Loucy (cell line): Measurements from ENCODE around the gene GPATCH2.
"Not testable (repeated sequence)": the region's sequence is repeated elsewhere in the genome, so short reads cannot be mapped to it uniquely, and the experiment has no call there.

Source experiments
- H2AFZ ChIP-seq: fragments of 200-600 bp; sonication (generic); 2 replicates; pipeline ENCODE4 v1.6.0; 2016; ENCODE audit warnings: antibody characterized with exemption, mild to moderate bottlenecking, low read length, moderate library complexity
- H3F3A ChIP-seq: fragments of 200-600 bp; 2 replicates; pipeline ENCODE4 v1.6.0; 2016; ENCODE audit warnings: antibody characterized with exemption, low read depth, mild to moderate bottlenecking
- H3K27me3 ChIP-seq: fragments of 200-600 bp; sonication (generic); 2 replicates; pipeline ENCODE4 v1.6.1; 2014; ENCODE audit warnings: low read length, mild to moderate bottlenecking; ENCODE audit not compliant: insufficient read depth, poor library complexity, severe bottlenecking
- H3K36me3 ChIP-seq: fragments of 200-600 bp; sonication (generic); 2 replicates; pipeline ENCODE4 v1.6.1; 2016; ENCODE audit warnings: low read length; ENCODE audit not compliant: insufficient read depth
- H3K4me1 ChIP-seq: fragments of 200-600 bp; sonication (generic); 2 replicates; pipeline ENCODE4 v1.5.1; 2014; ENCODE audit warnings: low read length, mild to moderate bottlenecking; ENCODE audit not compliant: insufficient read depth, poor library complexity, severe bottlenecking
- H3K4me2 ChIP-seq: fragments of 200-600 bp; sonication (generic); 2 replicates; pipeline ENCODE4 v1.6.0; 2014; ENCODE audit warnings: antibody characterized with exemption, low read length, low read depth, mild to moderate bottlenecking; ENCODE audit not compliant: poor library complexity, severe bottlenecking
- H3K4me3 ChIP-seq: fragments of 200-600 bp; sonication (generic); 2 replicates; pipeline ENCODE4 v1.5.1; 2014; ENCODE audit warnings: low read length, mild to moderate bottlenecking, mixed read lengths; ENCODE audit not compliant: poor library complexity, severe bottlenecking
- H3K79me2 ChIP-seq: fragments of 200-600 bp; sonication (generic); 2 replicates; pipeline ENCODE4 v1.6.1; 2014; ENCODE audit warnings: low read length; ENCODE audit not compliant: insufficient read depth
- H3K9ac ChIP-seq: fragments of 200-600 bp; sonication (generic); 2 replicates; pipeline ENCODE4 v1.6.0; 2014; ENCODE audit warnings: mild to moderate bottlenecking, low read depth, low read length, moderate library complexity; ENCODE audit not compliant: poor library complexity, severe bottlenecking
- H3K9me2 ChIP-seq: fragments of 200-600 bp; sonication (generic); replicated peaks from 2 replicates; pipeline ENCODE4 v1.6.1; 2016; ENCODE audit warnings: low read depth, low read length, mixed read lengths
- H3K9me3 ChIP-seq: fragments of 200-600 bp; sonication (generic); 2 replicates; pipeline ENCODE4 v1.6.1; 2014; ENCODE audit warnings: mild to moderate bottlenecking, antibody characterized with exemption, low read length, low read depth; ENCODE audit not compliant: insufficient read depth
- H4K20me1 ChIP-seq: fragments of 200-600 bp; sonication (generic); 2 replicates; pipeline ENCODE4 v1.6.0; 2014; ENCODE audit warnings: antibody characterized with exemption, low read length, mild to moderate bottlenecking; ENCODE audit not compliant: insufficient read depth, poor library complexity, severe bottlenecking
- CTCF ChIP-seq: fragments of 200-600 bp; sonication (generic); conservative IDR thresholded peaks from 2 replicates; pipeline ENCODE4 v1.5.1; 2014; ENCODE audit warnings: mild to moderate bottlenecking, antibody characterized with exemption, low read length
- EZH2phosphoT487 ChIP-seq: fragments of 200-600 bp; IDR thresholded peaks from 2 replicates; pipeline ENCODE4 v1.6.1; 2018; ENCODE audit warnings: antibody characterized with exemption, mild to moderate bottlenecking, moderate library complexity, borderline replicate concordance

The GPATCH2 gene

DNA sequence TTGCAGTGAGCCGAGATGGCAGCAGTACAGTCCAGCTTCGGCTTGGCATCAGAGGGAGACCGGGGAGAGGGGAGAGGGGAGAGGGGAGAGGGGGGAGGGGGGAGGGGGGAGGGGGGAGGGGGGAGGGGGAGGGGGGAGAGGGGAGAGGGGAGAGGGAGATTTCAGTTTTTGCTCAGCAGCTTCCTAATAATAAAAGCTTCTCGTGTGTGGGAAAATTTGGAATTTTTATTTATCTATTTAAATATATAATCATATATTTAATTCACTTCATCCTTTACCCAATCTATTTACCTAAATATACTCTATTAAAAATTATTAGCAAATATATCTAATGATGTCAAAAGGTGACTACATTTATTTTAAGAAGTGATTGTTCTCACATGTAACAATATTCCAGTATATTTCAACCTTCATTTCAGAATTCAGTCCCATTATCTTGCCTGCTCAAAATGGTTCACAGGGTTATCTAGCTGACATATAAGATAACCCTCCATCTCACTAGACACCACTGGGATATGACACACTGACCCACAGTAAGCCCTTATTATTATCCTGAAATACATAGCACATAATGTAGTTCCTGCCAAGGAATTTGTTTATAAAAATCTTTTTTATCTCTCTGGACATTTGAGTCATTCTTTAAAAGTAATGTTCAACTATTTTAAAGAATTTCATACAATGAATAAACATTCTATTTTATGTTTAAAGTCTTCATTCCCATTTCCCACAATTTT, 105.9 kb downstream of the GPATCH2 start:
- H3K4me3 ChIP-seq, result no peak overlapping the region
- no peak overlapping the region for H3K9ac ChIP-seq
- no peaks in the 10 kb centered on the region for H3K27me3 ChIP-seq
- no peaks in the 10 kb centered on the region for H3K79me2 ChIP-seq
- no peaks in the 10 kb centered on the region for H3F3A ChIP-seq
- H3K9me2 ChIP-seq, result no peaks in the 10 kb centered on the region
- TF ChIP-seq CTCF, result no peak
- no peak for TF ChIP-seq EZH2phosphoT487
- no peaks in the 10 kb centered on the region for H3K36me3 ChIP-seq
- no peaks in the 10 kb centered on the region for H3K9me3 ChIP-seq
- H4K20me1 ChIP-seq, result no peaks in the 10 kb centered on the region
- H2AFZ ChIP-seq, result no peak overlapping the region
- no peaks in the 10 kb centered on the region for H3K4me1 ChIP-seq
- no peak overlapping the region for H3K4me2 ChIP-seq

GRCh38 chr1:217523921-217524320, 107.0 kb downstream of the GPATCH2 start:
- not testable (repeated sequence) for H2AFZ ChIP-seq, H3F3A ChIP-seq, H4K20me1 ChIP-seq, H3K9me3 ChIP-seq, H3K9ac ChIP-seq, H3K4me1 ChIP-seq, H3K27me3 ChIP-seq, H3K9me2 ChIP-seq, H3K79me2 ChIP-seq, H3K4me2 ChIP-seq, H3K36me3 ChIP-seq, H3K4me3 ChIP-seq

DNA sequence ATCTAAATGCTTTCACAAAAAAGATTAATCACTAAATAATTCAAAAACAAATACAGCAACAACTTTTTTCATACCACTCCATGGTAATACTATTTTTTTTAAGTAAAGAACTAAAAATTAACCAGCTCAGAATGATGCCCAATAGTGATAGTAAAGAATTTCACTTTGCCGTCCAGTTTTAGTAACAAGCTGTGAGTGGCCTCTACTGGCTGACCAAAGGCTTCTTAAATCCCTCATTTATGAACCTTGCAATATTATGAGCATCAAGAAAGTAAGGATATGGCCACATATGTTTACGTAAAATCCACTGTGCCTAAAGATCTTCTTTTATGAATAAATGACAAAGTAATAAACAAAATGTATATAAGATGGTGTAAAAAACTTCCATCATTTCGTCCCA, 108.6 kb downstream of the GPATCH2 start:
- Histone ChIP-seq H3F3A (no peaks in the 10 kb centered on the region), H3K9ac (no peak overlapping the region), H3K27me3 (no peaks in the 10 kb centered on the region), H3K4me1 (no peaks in the 10 kb centered on the region), H3K9me2 (no peaks in the 10 kb centered on the region), H3K9me3 (no peaks in the 10 kb centered on the region), H2AFZ (no peak overlapping the region), H3K79me2 (no peaks in the 10 kb centered on the region), H3K4me2 (no peak overlapping the region), H3K4me3 (no peak overlapping the region), H4K20me1 (no peaks in the 10 kb centered on the region), H3K36me3 (no peaks in the 10 kb centered on the region)
- TF ChIP-seq CTCF (no peak), EZH2phosphoT487 (no peak)

GRCh38 chr1:217521317-217521716, 109.6 kb downstream of the GPATCH2 start:
- Histone ChIP-seq H3K79me2 (no peaks in the 10 kb centered on the region), H3K9ac (no peak overlapping the region), H3K4me2 (no peak overlapping the region), H3K4me1 (no peaks in the 10 kb centered on the region), H4K20me1 (no peaks in the 10 kb centered on the region), H2AFZ (no peak overlapping the region), H3K4me3 (no peak overlapping the region), H3F3A (no peaks in the 10 kb centered on the region), H3K9me3 (no peaks in the 10 kb centered on the region), H3K9me2 (no peaks in the 10 kb centered on the region), H3K36me3 (no peaks in the 10 kb centered on the region), H3K27me3 (no peaks in the 10 kb centered on the region)
- no peak for TF ChIP-seq EZH2phosphoT487
- TF ChIP-seq CTCF, result no peak
